ENCODE data around the gene MLLT1.
A peak's percentile ranks its signal among the peaks of the same experiment; 100 is the strongest.
"Not testable (repeated sequence)": the region's sequence is repeated elsewhere in the genome, so short reads cannot be mapped to it uniquely, and the experiment has no call there.

MLLT1 gene

GRCh38 chr19:6288737-6289136, 9.0 kb upstream of the MLLT1 start:
- no peak for DNase-seq (ENCODE audit: low read depth)
- H3K4me3 ChIP-seq (ENCODE audit: low read depth, low read length) = no peak overlapping the region
- no peak for TF ChIP-seq CTCF (IDR thresholded peaks at IDR 0.05; ENCODE audit: insufficient read depth, low read depth, low read length, missing control alignments)

- TF ChIP-seq CTCF (IDR thresholded peaks at IDR 0.05; ENCODE audit: insufficient read depth, low read depth, low read length, missing control alignments) = no peak
- H3K4me3 ChIP-seq (ENCODE audit: low read depth, low read length) = no peak overlapping the region
- DNase-seq (ENCODE audit: low read depth) = no peak
Observed at GRCh38 chr19:6287269-6287885, 7.6 kb upstream of the MLLT1 start.

GRCh38 chr19:6286676-6287075, 6.9 kb upstream of the MLLT1 start:
- no peak overlapping the region for H3K4me3 ChIP-seq (ENCODE audit: low read depth, low read length)
- DNase-seq (ENCODE audit: low read depth) = no peak
- TF ChIP-seq CTCF (IDR thresholded peaks at IDR 0.05; ENCODE audit: insufficient read depth, low read depth, low read length, missing control alignments) = no peak

GRCh38 chr19:6282393-6282792, 2.6 kb upstream of the MLLT1 start:
- not testable (repeated sequence) for H3K4me3 ChIP-seq (ENCODE audit: low read depth, low read length); DNase-seq (ENCODE audit: low read depth)

- no peak for DNase-seq (ENCODE audit: low read depth)
- H3K4me3 ChIP-seq (ENCODE audit: low read depth, low read length) = peak overlapping the region; percentile 81
- TF ChIP-seq CTCF (IDR thresholded peaks at IDR 0.05; ENCODE audit: insufficient read depth, low read depth, low read length, missing control alignments) = no peak
Observed at GRCh38 chr19:6279620-6279930, 200 bp downstream of the MLLT1 start.

GRCh38 chr19:6278740-6279619, 795 bp downstream of the MLLT1 start:
- H3K4me3 ChIP-seq (ENCODE audit: low read depth, low read length) = peak overlapping the region; percentile 81

More at GRCh38 chr19:6278740-6279619, 795 bp downstream of the MLLT1 start:
- TF ChIP-seq CTCF (IDR thresholded peaks at IDR 0.05; ENCODE audit: insufficient read depth, low read depth, low read length, missing control alignments) = no peak
- peak; percentile 17 for DNase-seq (ENCODE audit: low read depth)

Data from GM12865 (cell line).